GM19238 (cell line): Measurements from ENCODE around the gene DGKK.
"Not testable (repeated sequence)": the region's sequence is repeated elsewhere in the genome, so short reads cannot be mapped to it uniquely, and the experiment has no call there.

Source experiments
- DNase-seq: peaks from one replicate; pipeline ENCODE4 v3.0.0; 2011; ENCODE audit warnings: low spot score; ENCODE audit not compliant: insufficient read length

Gene DGKK

DNA sequence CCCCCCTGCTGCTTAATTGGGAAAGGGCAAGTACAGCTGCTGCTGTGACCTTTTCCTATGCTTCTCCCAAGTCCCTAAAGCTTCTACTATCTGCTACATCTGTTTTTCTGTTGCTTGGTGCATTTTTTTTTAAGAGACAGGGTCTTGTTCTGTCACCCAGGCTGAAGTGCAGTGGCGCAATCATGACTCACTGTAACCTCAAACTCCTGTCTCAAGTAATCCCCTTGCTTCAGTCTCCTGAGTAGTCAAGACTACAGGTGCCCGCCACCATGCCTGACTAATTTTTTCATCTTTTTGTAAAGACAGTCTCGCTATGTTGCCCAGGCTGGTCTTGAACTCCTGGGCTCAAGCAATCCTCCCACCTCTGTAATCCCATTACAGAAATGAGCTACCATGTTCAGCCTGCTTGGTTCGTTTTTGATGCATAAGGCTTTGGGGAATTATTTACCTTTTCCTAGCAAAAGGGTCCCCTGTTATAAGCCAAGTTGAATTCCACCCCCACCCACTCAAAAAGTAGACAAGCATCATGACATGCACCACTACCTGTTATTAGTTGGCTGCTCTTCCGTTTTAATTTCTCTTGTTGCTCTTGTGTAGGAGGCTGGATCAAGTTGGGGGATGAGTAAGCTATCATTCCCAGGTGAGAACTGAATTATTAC, 39.6 kb downstream of the DGKK start:
- DNase-seq = no peak

DNA sequence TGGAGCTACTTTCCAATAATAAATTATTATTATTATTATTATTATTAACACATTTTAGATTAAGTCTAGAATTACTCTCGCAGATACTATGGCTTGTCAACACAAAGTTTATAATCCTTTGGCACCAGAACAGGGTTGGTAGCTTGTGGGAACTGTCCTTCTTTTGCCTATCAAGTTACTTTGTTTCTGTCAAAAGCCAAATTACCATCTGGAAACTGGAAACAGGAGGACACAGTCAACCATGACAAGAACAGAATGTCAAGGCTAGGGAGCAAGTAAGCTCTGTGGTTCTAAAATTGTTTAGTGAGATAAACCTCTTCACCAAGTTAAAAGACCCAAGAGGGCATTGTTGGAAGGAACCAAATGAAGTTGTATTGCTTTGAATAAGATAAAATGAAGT, 42.5 kb downstream of the DGKK start:
- DNase-seq = no peak

DNA sequence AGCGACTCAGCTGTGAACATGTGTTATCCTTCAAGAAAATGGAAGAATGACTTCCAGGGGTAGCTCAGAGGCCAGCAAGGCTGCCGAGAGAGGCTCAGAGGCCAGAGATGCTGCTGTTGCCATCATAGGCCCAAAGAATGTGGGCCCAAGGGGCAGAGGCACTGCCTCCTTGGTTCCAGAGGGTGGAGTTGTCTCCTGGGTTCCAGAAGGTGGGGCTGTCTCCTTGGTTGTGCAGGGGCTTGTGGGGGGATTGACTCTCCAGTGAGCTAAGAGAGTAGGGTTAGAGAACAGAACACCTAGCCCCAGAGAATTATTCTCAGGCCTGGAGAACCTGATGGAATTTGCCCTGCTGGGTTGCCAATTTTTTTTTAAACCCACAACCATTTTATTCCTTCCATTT, 62.6 kb downstream of the DGKK start:
- no peak for DNase-seq

DNA sequence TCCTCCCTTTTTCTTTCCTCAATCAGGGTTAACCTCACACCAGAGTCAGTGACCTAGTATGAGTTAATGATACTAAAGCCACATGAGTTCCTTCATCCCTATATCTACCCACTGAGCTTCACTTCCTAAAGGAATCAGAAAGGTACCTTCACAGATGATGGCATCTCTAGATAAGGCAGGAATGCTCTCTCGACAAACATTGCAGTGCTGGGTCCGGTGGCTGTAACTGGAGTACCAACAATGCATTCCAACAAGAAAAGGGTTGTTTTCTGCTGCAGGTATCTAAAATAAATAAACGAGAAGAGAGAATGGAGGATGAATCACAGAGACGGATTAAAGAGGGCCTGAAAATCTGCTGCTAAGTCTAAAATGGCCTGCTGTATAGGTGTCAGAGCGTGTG, 66.7 kb downstream of the DGKK start:
- no peak for DNase-seq

DNA sequence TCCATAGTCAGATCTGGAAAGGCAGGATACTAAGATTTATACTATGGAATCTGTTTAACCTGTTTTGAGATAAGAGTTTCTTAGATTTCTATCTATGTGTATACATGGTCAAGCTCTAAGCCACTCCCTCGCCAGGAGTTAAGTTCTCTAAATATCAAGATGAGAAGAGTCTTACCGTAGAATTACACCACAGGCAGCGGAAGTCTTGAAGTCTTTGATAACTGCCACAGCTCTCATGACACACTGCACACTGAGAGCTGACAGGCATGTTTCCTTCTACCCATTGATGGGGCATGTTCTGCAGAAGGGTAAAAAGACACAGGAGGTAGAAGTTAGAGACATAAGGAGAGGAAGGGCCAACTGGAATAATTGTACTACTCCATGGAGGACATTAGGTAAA, 67.7 kb downstream of the DGKK start:
- DNase-seq = no peak

DNA sequence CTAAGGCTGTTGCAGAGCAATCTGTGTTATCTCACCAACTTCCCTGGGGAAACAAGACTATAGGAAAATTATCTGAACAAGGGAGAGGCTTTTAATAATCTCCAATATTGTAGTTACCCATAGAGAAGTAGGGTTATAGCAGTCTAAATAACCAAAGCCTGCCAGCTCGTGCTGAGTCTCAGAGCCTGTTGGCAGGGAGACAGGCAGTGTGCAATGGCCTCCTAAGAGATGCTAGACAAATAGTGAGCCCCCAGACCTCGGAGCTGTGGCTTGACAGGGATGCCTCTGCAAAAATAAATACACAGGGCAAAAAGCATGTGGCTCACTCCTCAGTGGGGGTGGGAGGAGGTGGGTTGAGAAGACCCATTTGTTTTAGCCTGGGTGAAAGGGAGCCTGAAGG, 76.7 kb downstream of the DGKK start:
- no peak for DNase-seq

DNA sequence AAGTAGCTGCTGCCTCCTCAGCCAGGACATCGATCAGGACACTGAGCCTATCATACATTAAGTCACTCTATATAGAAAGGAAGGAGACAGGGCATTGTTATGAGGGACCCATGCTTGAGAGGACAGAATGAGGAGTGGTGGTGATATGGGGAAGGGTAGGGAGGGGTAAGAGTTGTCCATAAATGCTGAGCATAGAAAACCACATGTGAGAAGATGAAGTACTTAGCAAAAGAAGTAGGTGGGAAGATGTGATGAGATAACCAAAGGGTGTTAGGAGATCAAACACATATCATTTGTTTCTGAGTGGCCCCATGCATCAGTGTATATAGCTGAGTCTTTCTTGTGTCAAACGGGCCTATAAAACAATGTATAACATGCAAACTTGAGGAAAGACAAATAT, 84.1 kb downstream of the DGKK start:
- DNase-seq = no peak

DNA sequence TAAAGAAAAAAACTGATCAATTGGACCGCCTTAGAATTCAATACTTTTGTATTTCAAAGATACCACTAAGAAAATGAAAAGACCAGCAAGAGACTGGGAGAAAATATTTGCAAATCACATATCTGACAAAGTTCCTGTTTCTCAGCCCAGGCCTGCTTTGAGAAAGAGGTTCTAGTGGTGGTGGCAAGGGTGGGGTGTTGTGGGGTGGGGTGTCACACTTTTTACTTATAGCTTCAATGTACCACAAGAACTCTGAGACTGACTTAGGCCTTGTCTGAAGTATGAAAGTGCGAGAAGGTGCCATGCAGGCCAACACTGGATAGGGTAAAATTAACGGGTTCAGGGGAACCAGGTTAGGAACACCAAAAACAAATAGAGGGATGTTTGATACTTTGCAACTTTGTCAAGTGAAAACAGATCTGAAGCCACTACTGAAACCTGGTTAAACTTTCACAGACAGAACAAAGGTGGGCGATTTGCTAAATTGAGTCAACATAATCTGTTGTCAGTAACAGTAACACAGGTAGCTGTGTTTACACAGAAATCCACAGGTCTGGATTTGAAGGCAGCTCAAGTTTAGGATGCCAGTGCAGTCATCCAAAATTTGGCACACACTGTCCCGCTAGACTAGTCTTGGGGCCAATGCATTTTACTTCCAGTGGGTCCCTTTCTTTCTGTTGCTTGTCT, 88.8 kb downstream of the DGKK start:
- no peak for DNase-seq

DNA sequence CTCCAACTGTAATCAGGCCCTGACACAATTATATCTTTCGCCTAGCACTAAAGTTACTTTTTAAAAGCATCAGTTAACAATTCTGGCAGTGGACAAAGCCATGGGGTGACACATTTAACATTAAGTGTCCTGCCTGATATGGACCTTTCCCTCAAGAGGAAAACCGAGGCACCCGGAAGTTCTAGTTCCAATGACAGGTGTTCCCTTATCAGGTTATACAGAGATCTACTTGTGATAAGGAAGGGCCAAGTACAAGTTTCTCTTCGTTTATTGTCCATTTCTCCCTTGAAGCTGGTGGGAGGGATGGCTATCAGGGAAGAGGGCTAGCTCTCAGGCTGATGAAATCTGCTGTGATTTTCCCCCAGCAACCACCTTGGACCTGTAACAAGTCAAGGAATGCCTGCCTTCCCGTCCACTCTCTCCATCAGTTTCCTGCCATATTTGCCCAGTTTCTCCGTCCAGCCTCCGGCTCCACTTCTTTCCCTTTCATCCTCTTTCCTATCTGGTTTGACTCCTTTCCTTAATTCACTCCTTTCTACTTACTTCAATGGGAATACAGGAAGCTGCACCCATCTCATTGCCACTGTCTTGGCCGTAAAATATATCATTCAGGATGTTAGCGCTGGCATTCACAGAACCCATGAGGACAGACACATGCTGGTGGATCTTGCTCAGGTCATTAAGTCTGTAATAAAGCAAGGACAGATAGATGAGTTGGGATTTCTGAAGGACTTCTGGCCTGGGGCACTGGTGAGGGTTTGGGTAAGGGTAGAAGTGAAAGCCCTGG, 95.0 kb downstream of the DGKK start:
- no peak for DNase-seq

DNA sequence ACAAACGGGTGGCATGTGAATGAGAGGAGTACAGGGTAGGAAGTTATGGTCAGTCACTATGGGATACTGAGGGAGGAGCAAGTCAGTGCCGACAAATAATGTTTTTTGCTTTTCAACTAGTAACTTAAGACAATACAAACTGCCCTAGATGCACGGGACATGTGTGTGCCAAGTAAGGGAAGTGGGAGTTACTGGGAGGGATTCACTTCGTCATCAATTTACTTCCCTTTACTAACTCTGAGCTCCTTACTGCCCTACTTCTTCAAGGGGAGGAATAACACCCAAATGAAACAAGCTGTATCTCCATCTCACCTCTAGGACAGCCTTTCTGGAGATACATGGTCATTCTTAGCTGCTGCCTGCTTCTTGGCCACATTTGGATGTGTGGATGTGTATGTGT, 97.7 kb downstream of the DGKK start:
- DNase-seq = no peak

DNA sequence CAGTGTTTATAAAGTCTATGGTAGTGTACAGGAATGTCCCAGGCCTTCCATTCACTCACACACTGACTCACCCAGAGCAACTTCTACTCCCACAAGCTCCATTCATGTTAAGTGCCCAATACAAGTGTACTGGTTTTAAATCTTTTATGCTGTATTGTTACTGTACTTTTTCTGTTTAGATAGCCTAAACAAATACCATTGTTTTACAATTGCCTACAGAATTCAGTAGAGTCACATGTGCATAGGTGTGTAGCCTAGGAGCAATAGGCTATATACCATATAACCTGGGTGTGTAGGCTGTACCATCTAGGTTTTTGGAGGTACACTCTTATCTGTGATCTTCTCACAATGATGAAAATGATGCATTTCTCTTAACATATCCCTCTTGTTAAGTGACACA, 126.7 kb downstream of the DGKK start:
- DNase-seq = no peak

DNA sequence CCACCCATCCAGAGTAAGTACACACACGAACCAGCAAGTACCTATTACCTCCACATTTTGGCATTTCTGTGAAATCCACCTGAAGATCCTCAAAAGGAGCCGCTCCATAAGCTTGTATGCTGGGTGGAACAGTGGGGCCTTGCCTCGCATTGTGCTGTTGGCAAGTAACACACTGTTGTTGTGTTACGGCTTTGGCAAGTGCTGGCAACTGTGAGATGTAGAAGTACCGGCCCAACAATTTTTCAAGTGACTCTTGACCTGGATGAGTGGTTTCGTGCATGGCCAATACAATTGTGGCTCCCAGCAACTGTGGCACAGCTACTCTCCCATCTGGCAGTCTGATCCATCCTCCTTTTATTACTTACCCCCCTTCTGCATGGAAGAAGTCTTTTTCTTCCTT, 137.3 kb downstream of the DGKK start:
- DNase-seq = no peak

DNA sequence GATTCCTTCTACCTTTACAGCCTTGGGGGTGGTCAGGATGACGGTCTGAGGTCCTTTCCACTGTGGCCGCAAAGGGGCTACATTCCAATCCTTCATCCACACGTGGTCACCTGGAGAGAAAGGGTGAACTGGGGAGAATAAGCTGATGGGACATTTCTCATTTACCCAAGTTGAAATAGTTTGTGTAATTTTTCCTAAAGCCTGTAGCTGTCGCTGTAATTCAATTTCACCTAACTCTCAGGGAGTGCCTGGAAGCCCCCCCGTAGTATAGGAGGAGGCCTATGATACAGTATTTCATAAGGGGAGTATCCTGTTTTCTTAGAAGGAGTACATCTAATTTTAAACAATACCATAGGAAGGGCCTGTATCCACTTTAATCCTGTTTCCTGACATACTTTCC, 138.0 kb downstream of the DGKK start:
- not testable (repeated sequence) for DNase-seq

DNA sequence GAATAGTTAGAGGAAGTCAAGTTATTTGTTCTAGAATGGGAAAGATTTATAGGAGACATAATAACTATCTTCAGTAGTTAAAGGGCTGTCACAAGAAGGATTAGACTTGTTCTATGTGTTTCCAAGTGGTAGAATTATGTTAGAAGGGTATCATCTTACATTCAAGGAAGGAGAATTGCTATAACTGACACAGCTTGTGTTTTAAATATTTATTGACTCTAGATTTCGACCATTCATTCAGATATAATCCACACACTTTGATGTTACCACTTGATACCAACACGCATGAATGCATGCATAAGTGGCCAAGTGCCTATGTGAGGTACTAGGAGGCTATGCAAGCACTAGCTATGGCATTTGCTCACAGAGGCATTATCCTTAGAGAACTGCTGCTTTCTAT, 143.4 kb downstream of the DGKK start:
- DNase-seq = no peak
